GM21825 (cell line): ENCODE results near the gene AGFG2.
A peak's percentile ranks its signal among the peaks of the same experiment; 100 is the strongest.
"Not testable (repeated sequence)": the region's sequence is repeated elsewhere in the genome, so short reads cannot be mapped to it uniquely, and the experiment has no call there.

Experiments
- ATAC-seq: cut with Tn5 transposase; IDR thresholded peaks from one replicate; pipeline ENCODE4 v1.9.1; 2021; ENCODE audit warnings: mild to moderate bottlenecking, moderate library complexity; ENCODE audit not compliant: unreplicated experiment

Gene AGFG2

GRCh38 chr7:100519580-100519979 is 19.4 kb upstream of the AGFG2 start:
- ATAC-seq, result no peak

- no peak for ATAC-seq
Measured at GRCh38 chr7:100520138-100520537, 18.9 kb upstream of the AGFG2 start.

- no peak for ATAC-seq
Measured at GRCh38 chr7:100521076-100521475, 17.9 kb upstream of the AGFG2 start.

GRCh38 chr7:100521909-100522593 is 17.0 kb upstream of the AGFG2 start:
- not testable (repeated sequence) for ATAC-seq

GRCh38 chr7:100523192-100523591 is 15.8 kb upstream of the AGFG2 start:
- not testable (repeated sequence) for ATAC-seq

GRCh38 chr7:100528108-100528866 is 10.7 kb upstream of the AGFG2 start:
- ATAC-seq, result not testable (repeated sequence)

- ATAC-seq, result no peak
Measured at GRCh38 chr7:100532165-100533022, 6.6 kb upstream of the AGFG2 start.

- ATAC-seq, result not testable (repeated sequence)
Measured at GRCh38 chr7:100535982-100536381, 3.0 kb upstream of the AGFG2 start.

GRCh38 chr7:100536695-100537094 is 2.3 kb upstream of the AGFG2 start:
- ATAC-seq, result not testable (repeated sequence)

- ATAC-seq, result no peak
Measured at GRCh38 chr7:100538348-100538653, 702 bp upstream of the AGFG2 start.

GRCh38 chr7:100539436-100540006 is 518 bp downstream of the AGFG2 start:
- ATAC-seq, result no peak

- no peak for ATAC-seq
Measured at GRCh38 chr7:100540073-100540723, 1.2 kb downstream of the AGFG2 start.

GRCh38 chr7:100541309-100541708 is 2.3 kb downstream of the AGFG2 start:
- ATAC-seq, result not testable (repeated sequence)

GRCh38 chr7:100543586-100543985 is 4.6 kb downstream of the AGFG2 start:
- no peak for ATAC-seq

GRCh38 chr7:100544386-100544785 is 5.4 kb downstream of the AGFG2 start:
- no peak for ATAC-seq

GRCh38 chr7:100544967-100545359 is 6.0 kb downstream of the AGFG2 start:
- ATAC-seq, result no peak

- ATAC-seq, result peak; percentile 45
Measured at GRCh38 chr7:100545360-100546128, 6.5 kb downstream of the AGFG2 start.

- ATAC-seq, result peak; percentile 32
Measured at GRCh38 chr7:100546129-100546925, 7.3 kb downstream of the AGFG2 start.
